ENCODE data around the gene SEMA6A.

GRCh38 chr5:116451066-116451465, 123.6 kb downstream of the SEMA6A start:
- TF ChIP-seq DMAP1 (CRISPR knock-in tag; IDR thresholded peaks at IDR 0.05): no peak
- TF ChIP-seq TCF7 (IDR thresholded peaks at IDR 0.05; ENCODE audit: low read depth): no peak
- TF ChIP-seq HDAC6 (IDR thresholded peaks at IDR 0.05; ENCODE audit: low read depth, low read length): no peak
- no peak for TF ChIP-seq HNF4A (CRISPR knock-in tag; IDR thresholded peaks at IDR 0.05)
- TF ChIP-seq CHD4 (IDR thresholded peaks at IDR 0.05; ENCODE audit: borderline replicate concordance, low read length): no peak
- TF ChIP-seq EHMT2 (IDR thresholded peaks at IDR 0.05; ENCODE audit: borderline replicate concordance, low read depth, low read length): no peak
- TF ChIP-seq ZNF720 (CRISPR knock-in tag; IDR thresholded peaks at IDR 0.05): no peak
- no peak for TF ChIP-seq EP300 (IDR thresholded peaks at IDR 0.05; ENCODE audit: low read depth in 2 of 2, low read length in 2 of 2)
- TF ChIP-seq EP300 (CRISPR knock-in tag; IDR thresholded peaks at IDR 0.05; ENCODE audit: borderline replicate concordance): no peak

Measured in HepG2 (cell line).